Putamen (tissue), 1 donor: ENCODE results near the gene C16orf78.

Experiments
- DNase-seq: peaks from one replicate; pipeline ENCODE4 v3.0.0-alpha.2; 2016; ENCODE audit warnings: low spot score

Gene C16orf78

GRCh38 chr16:49431591-49432290 is 58.1 kb downstream of the C16orf78 start:
- DNase-seq, result no peak

GRCh38 chr16:49434733-49435132 is 61.1 kb downstream of the C16orf78 start:
- DNase-seq, result no peak

GRCh38 chr16:49436181-49436580 is 62.6 kb downstream of the C16orf78 start:
- DNase-seq, result no peak

GRCh38 chr16:49437344-49437743 is 63.7 kb downstream of the C16orf78 start:
- no peak for DNase-seq

GRCh38 chr16:49439050-49439449 is 65.4 kb downstream of the C16orf78 start:
- no peak for DNase-seq

GRCh38 chr16:49439676-49440075 is 66.1 kb downstream of the C16orf78 start:
- DNase-seq, result no peak

- no peak for DNase-seq
Observed at GRCh38 chr16:49440156-49441065, 66.8 kb downstream of the C16orf78 start.

- no peak for DNase-seq
Observed at GRCh38 chr16:49441366-49441780, 67.8 kb downstream of the C16orf78 start.

- no peak for DNase-seq
Observed at GRCh38 chr16:49442805-49443204, 69.2 kb downstream of the C16orf78 start.

GRCh38 chr16:49443576-49443975 is 70.0 kb downstream of the C16orf78 start:
- DNase-seq, result no peak

GRCh38 chr16:49446805-49447204 is 73.2 kb downstream of the C16orf78 start:
- no peak for DNase-seq
